H1 (cell line): ENCODE results near the gene ERC1. TPM values are rescaled to one million over a fixed set of nuclear protein-coding genes. Genes with fewer than 3 reads are reported as not detected.

Source experiments
- CTCF ChIA-PET: fragments of 300-600 bp; sonication (Branson Sonifier 250); formaldehyde crosslinking; loops from one replicate; lab custom pipeline; 2021; ENCODE audit not compliant: partially characterized antibody; lab: Charles Lee
- POLR2A ChIA-PET: fragments of 300-600 bp; sonication (Branson Sonifier 250); formaldehyde crosslinking; loops from one replicate; lab custom pipeline; 2021; ENCODE audit warnings: inconsistent platforms; ENCODE audit not compliant: partially characterized antibody; lab: Charles Lee
- DNase-seq, 2 experiments: peaks; one replicate each; pipeline versions ENCODE4 v3.0.0 to v3.0.0-alpha.2; 2010 to 2022; ENCODE audit warnings: low spot score in 2 of 2, low read depth in 1 of 2, mixed read lengths in 1 of 2
- FAIRE-seq: peaks from 2 replicates; lab custom pipeline; 2011; peaks lifted over from hg19 to GRCh38; lab: Jason Lieb, UNC
- H2AFZ ChIP-seq: 2 replicates; pipeline ENCODE4 v1.8.1; 2012; ENCODE audit warnings: low read length, inconsistent platforms
- H2AK5ac ChIP-seq: 2 replicates; pipeline ENCODE4 v1.6.1; 2013; ENCODE audit warnings: low read depth, low read length
- H2BK120ac ChIP-seq: replicated peaks from 2 replicates; pipeline ENCODE3; 2013; ENCODE audit warnings: low read depth, low read length, inconsistent platforms
- H2BK12ac ChIP-seq: 2 replicates; pipeline ENCODE4 v1.6.1; 2013; ENCODE audit warnings: low read depth, low read length
- H2BK15ac ChIP-seq: 2 replicates; pipeline ENCODE4 v1.6.1; 2013; ENCODE audit warnings: low read length
- H2BK20ac ChIP-seq: 2 replicates; pipeline ENCODE4 v1.6.1; 2013; ENCODE audit warnings: low read length
- H2BK5ac ChIP-seq: 2 replicates; pipeline ENCODE4 v1.6.1; 2013; ENCODE audit warnings: low read depth, low read length
- H3K14ac ChIP-seq: 2 replicates; pipeline ENCODE4 v1.6.1; 2013; ENCODE audit warnings: inconsistent platforms; ENCODE audit not compliant: insufficient read length
- H3K18ac ChIP-seq: 2 replicates; pipeline ENCODE4 v1.6.1; 2013; ENCODE audit warnings: low read length; ENCODE audit errors: extremely low read depth
- H3K23ac ChIP-seq: 2 replicates; pipeline ENCODE4 v1.6.1; 2013; ENCODE audit warnings: inconsistent platforms; ENCODE audit not compliant: insufficient read length
- H3K23me2 ChIP-seq: 2 replicates; pipeline ENCODE4 v1.6.1; 2013; ENCODE audit warnings: low read depth, low read length
- H3K27ac ChIP-seq: 2 replicates; pipeline ENCODE4 v1.6.1; 2011; ENCODE audit warnings: low read depth, low read length, inconsistent platforms
- H3K27me3 ChIP-seq, 4 experiments: replicated peaks in 1 of 4; 1 replicate in 1 of 4; 2 replicates in 3 of 4; pipeline versions ENCODE4 v1.6.1 to v1.8.1; 2011 to 2013; ENCODE audit warnings: low read length in 3 of 4, mild to moderate bottlenecking in 3 of 4, inconsistent platforms in 2 of 4, mixed read lengths in 2 of 4, moderate library complexity in 1 of 4; ENCODE audit not compliant: control insufficient read depth in 3 of 4, insufficient read depth in 3 of 4; ENCODE audit errors: extremely low read depth in 1 of 4
- H3K36me3 ChIP-seq, 4 experiments: 2 replicates each; pipeline versions ENCODE4 v1.6.1 to v1.8.1; 2011 to 2013; ENCODE audit warnings: mild to moderate bottlenecking in 4 of 4, low read length in 3 of 4, moderate library complexity in 2 of 4, control low read depth in 1 of 4, inconsistent platforms in 1 of 4; ENCODE audit not compliant: insufficient read depth in 4 of 4, control insufficient read depth in 2 of 4
- H3K4ac ChIP-seq: replicated peaks from 2 replicates; pipeline ENCODE3; 2013; ENCODE audit warnings: low read length, low read depth, mixed read lengths, inconsistent platforms; ENCODE audit not compliant: insufficient read length
- H3K4me1 ChIP-seq, 4 experiments: replicated peaks in 1 of 4; 1 replicate in 1 of 4; 2 replicates in 3 of 4; pipeline versions ENCODE4 v1.6.1 to v1.8.1; 2011 to 2013; ENCODE audit warnings: low read length in 3 of 4, inconsistent platforms in 2 of 4, mixed read lengths in 1 of 4; ENCODE audit not compliant: insufficient read depth in 4 of 4, control insufficient read depth in 3 of 4
- H3K4me2 ChIP-seq, 2 experiments: 2 replicates each; pipeline versions ENCODE4 v1.6.1 to v1.8.1; 2011 to 2013; ENCODE audit warnings: low read depth in 2 of 2, low read length in 2 of 2, control low read depth in 1 of 2, inconsistent platforms in 1 of 2, mild to moderate bottlenecking in 1 of 2; ENCODE audit not compliant: insufficient read depth in 1 of 2
- H3K4me3 ChIP-seq, 4 experiments: fragments of 200-600, 300-600 bp in 1 of 4; sonication (generic), shearing (Covaris generic), sonication (Bioruptor Twin) in 1 of 4; 2 replicates each; pipeline versions ENCODE4 v1.5.1 to v1.8.1; 2011 to 2016; ENCODE audit warnings: low read length in 4 of 4, low read depth in 3 of 4, control low read depth in 2 of 4, inconsistent platforms in 2 of 4, mild to moderate bottlenecking in 2 of 4, mixed read lengths in 1 of 4, moderate library complexity in 1 of 4; ENCODE audit not compliant: insufficient read depth in 2 of 4; ENCODE audit errors: extremely low read depth in 1 of 4
- H3K56ac ChIP-seq: replicated peaks from 2 replicates; pipeline ENCODE3; 2013; ENCODE audit warnings: low read depth, mild to moderate bottlenecking, mixed read lengths, low read length, inconsistent platforms; ENCODE audit not compliant: insufficient read length
- H3K79me1 ChIP-seq: 2 replicates; pipeline ENCODE4 v1.6.1; 2013; ENCODE audit warnings: low read depth, low read length, control low read depth
- H3K79me2 ChIP-seq, 2 experiments: 2 replicates each; pipeline versions ENCODE4 v1.6.1 to v1.8.1; 2012 to 2013; ENCODE audit warnings: low read length in 2 of 2, mild to moderate bottlenecking in 2 of 2, inconsistent platforms in 1 of 2; ENCODE audit not compliant: insufficient read depth in 2 of 2, control insufficient read depth in 1 of 2
- H3K9ac ChIP-seq, 4 experiments: replicated peaks in 1 of 4; 1 replicate in 1 of 4; 2 replicates in 3 of 4; pipeline versions ENCODE4 v1.6.1 to v1.8.1; 2011 to 2013; ENCODE audit warnings: low read depth in 3 of 4, low read length in 3 of 4, control low read depth in 2 of 4, mild to moderate bottlenecking in 2 of 4, moderate library complexity in 2 of 4, inconsistent platforms in 1 of 4; ENCODE audit errors: extremely low read depth in 1 of 4
- H3K9me3 ChIP-seq, 2 experiments: 2 replicates each; pipeline versions ENCODE4 v1.6.1 to v1.8.1; 2012 to 2013; ENCODE audit warnings: mild to moderate bottlenecking in 2 of 2, moderate library complexity in 2 of 2, control low read depth in 1 of 2, inconsistent platforms in 1 of 2, low read depth in 1 of 2, low read length in 1 of 2, mixed read lengths in 1 of 2; ENCODE audit not compliant: insufficient read depth in 2 of 2
- H4K20me1 ChIP-seq, 2 experiments: replicated peaks in 1 of 2; 2 replicates each; pipeline versions ENCODE3 to v1.8.1; 2011 to 2013; ENCODE audit warnings: inconsistent platforms in 2 of 2, low read length in 2 of 2, mild to moderate bottlenecking in 1 of 2; ENCODE audit not compliant: insufficient read depth in 2 of 2, control insufficient read depth in 1 of 2
- H4K5ac ChIP-seq: 2 replicates; pipeline ENCODE4 v1.6.1; 2013; ENCODE audit warnings: low read length, low read depth, mixed read lengths, inconsistent platforms; ENCODE audit not compliant: insufficient read length
- H4K8ac ChIP-seq: 2 replicates; pipeline ENCODE4 v1.8.0; 2013; ENCODE audit warnings: mild to moderate bottlenecking, moderate library complexity, low read length, inconsistent platforms; ENCODE audit not compliant: insufficient read depth; ENCODE audit errors: extremely low read depth
- H4K91ac ChIP-seq: replicated peaks from 2 replicates; pipeline ENCODE3; 2013; ENCODE audit warnings: low read length, mixed read lengths, inconsistent platforms; ENCODE audit not compliant: insufficient read length
- CHD1 ChIP-seq: IDR thresholded peaks from 2 replicates; pipeline ENCODE4 v1.6.1; 2012; ENCODE audit warnings: low read depth, low read length, improper control_type of control experiment
- KDM1A ChIP-seq: fragments of 200-600, 300-600 bp; sonication (generic); IDR thresholded peaks from 2 replicates; pipeline ENCODE4 v1.7.1; 2016; ENCODE audit warnings: mild to moderate bottlenecking, low read length, borderline replicate concordance
- POLR2AphosphoS5 ChIP-seq: IDR thresholded peaks from 2 replicates; pipeline ENCODE4 v1.6.1; 2011; ENCODE audit warnings: low read depth, low read length
- SP1 ChIP-seq: IDR thresholded peaks from 2 replicates; pipeline ENCODE4 v1.6.1; 2011; ENCODE audit warnings: low read depth, low read length
- TAF7 ChIP-seq: optimal IDR thresholded peaks from 2 replicates; pipeline ENCODE3; 2011; ENCODE audit warnings: low read depth, mild to moderate bottlenecking, inconsistent platforms, low read length, moderate library complexity, borderline replicate concordance
- polyA plus RNA-seq, 7 experiments: library from polyadenylated mRNA; depleted of rRNA in 3 of 7; stranded (reverse) in 5 of 7; unstranded in 2 of 7; fragments of >200 nt in 5 of 7; fragments of 200-250 nt in 2 of 7; gene quantifications; 1 replicate in 5 of 7; 2 replicates in 1 of 7; 4 replicates in 1 of 7; pipeline versions ENCODE4 v1.2.1 to v1.2.3, GENCODE V29; 2011 to 2013; ENCODE audit warnings: missing spikeins in 2 of 7, mixed read lengths in 2 of 7
- total RNA-seq: library from RNA; stranded (reverse); fragmentation: NEBNext Ultra II Directional; extraction: Animal tissue kit (Norgen Biotek cat#: 25700); gene quantifications from 2 replicates; pipeline ENCODE4 v1.2.1, GENCODE V29; 2021

ERC1 gene
- total and polyA plus RNA-seq, 2 of the 8 experiments (the other 6 are each of a cell fraction or from before 2014, with no cell fraction given): 7.8 to 45.7 TPM

GRCh38 chr12:954741-955140 lies 36.3 kb upstream of the ERC1 start:
- Histone ChIP-seq H3K4me3 (no peak overlapping the region), H3K14ac (no peak overlapping the region), H3K4ac (no peak overlapping the region), H3K9me3 (no peaks in the 10 kb centered on the region), H4K20me1 (no peaks in the 10 kb centered on the region), H4K8ac (no peak overlapping the region), H3K9ac (no peak overlapping the region), H3K79me2 (no peaks in the 10 kb centered on the region), H3K18ac (no peak overlapping the region), H3K23ac (no peak overlapping the region), H2BK12ac (no peak overlapping the region), H3K4me2 (no peak overlapping the region), H3K56ac (no peak overlapping the region), H3K36me3 (no peaks in the 10 kb centered on the region), H3K79me1 (no peaks in the 10 kb centered on the region), H3K27ac (no peak overlapping the region), H4K91ac (no peak overlapping the region), H2AK5ac (no peak overlapping the region), H4K5ac (no peak overlapping the region), H3K23me2 (no peaks in the 10 kb centered on the region), H2BK120ac (no peak overlapping the region), H2BK15ac (no peak overlapping the region), H3K27me3 (no peaks in the 10 kb centered on the region), H2BK5ac (no peak overlapping the region), H2BK20ac (no peak overlapping the region), H2AFZ (no peak overlapping the region), H3K4me1 (no peaks in the 10 kb centered on the region)
- ChIA-PET CTCF (no interaction called here), POLR2A (no interaction called here)
- no peak for TF ChIP-seq TAF7
- no peak for TF ChIP-seq CHD1
- TF ChIP-seq KDM1A: no peak
- no peak for TF ChIP-seq POLR2AphosphoS5
- TF ChIP-seq SP1: no peak
- FAIRE-seq (no peak), DNase-seq (no peak)
